Measurements from ENCODE around the gene MAB21L1.

MAB21L1 gene

DNA sequence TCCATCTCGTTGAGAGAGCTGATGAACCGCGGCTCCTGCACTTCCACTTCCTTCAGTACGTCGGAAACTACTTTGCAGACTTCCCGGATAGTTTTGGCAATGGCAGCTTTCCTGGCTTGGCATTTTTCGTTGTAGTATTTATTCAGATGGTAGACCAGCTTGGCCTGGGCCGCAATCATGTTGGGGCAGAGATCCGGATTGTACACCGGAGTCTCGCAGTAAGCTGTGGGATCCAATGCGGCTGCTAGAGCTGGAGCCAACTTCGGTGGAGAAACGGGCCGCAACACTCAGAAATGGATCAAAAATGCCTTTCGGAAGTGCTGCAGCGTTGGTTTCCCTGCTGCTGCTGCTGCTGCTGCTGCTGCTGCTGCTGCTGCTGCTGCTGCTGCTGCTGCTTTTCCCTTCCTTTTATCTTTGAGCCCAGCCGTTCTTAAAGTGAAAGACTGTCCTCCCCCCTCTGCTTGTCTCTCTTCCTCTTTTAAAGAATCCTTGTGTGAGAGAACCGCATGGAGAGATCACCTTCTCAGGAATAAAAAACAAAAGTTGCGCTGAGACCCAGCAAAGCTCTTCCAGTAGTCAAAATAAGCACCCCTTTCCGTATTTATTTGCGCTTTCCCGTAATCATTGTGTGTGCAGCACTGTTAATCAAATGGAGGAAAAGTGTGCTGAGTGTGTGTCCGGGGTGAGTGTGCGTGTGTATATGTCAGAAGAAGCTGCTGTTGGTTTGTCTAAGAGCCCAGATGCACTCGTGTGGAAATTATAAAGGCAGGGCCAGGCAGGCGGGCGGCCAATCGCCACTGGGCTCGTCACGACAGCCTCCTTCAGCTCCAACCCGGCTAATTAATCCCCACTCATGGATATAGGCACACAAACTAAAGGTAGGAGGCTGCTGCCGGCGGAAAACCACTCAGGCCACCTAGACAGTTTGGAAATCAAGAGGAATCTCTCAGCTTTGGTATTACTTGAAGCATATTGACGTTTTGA lies at the start of gene MAB21L1:
MAB21L1 (minus strand) TSS at position 730 of the 984 bp plus-strand sequence; CDS start at position 179, 551 bp downstream.
- peak; percentile 99 for DNase-seq

DNA sequence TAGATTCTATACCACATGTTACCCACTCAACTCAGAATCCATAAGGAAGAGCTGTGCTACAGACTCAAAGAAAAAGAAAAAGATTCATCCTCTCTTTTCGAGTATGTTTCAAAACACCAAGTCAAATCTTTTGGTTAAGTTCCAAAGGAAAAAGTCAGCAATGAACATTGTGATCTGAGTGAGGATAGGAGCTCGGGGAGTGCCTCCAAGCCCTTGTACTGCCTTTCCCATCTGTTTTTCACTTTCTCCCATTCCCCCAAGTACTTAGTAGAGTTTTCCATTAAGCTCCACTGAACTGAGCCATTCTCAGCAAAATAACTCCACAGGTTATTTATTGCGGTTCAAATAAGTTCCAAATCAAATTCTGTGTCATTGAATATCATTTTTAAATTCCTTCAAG lies 47.7 kb upstream of the MAB21L1 start:
- DNase-seq = peak; percentile 84

DNA sequence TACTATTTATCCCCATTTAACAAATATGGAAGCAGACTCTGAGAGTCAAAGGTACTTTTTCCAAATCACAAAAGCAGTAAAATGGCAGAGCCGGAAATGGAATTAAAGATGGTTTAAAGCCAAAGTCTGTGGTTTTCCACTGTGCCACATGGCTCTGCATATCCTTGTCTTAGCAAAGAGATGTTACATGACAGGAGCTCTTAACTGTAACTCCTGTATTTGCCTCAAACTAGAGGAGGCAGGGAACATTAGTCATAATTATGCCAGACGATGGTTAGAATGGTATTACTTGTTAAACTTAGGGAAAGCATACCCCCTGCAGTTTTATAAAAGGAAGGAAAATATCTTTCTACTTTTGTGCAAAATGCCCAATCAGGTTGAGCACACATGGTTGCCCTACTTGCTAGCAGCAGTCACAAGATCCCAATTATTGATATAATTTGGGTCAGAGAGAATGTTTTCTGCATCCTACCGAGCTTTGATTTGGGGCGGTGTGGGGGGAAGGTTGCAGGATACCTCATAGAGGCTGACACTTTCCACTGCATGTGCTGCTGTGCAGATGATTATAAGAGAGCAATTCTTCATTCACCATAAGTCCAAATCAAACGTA lies 42.0 kb upstream of the MAB21L1 start:
- DNase-seq = no peak

DNA sequence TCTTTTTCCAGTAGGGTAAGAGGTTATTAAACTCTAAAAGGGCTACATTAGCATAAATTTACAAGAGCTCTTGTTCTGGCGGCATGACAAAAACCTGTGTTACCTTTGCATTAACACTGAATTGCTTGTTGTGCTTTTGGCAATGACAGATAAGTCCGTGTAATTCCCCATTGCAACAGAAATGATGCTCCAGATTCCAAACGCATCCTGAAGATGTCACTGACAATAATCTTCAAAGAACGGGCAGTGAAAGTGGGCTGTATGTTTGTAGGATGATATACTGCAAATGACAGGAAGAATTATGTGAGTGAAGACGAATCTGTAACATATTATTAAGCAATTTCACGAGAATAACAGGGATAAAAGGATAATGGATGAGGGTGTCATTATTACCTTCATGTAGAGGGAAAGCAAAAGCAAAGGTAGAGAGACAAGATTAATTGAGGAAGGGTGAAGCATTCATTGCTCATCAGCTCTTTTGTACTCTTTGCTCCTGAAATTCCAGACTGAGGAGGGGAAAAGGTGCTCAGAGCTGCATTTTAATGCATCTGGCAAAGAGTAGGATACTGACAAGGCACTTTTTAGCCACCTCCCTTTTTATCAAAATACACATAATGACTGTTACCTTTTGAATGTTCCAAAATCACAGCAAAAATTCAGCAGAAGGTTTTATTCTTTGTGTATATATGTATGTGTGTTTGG lies 38.5 kb upstream of the MAB21L1 start:
- peak; percentile 75 for DNase-seq

DNA sequence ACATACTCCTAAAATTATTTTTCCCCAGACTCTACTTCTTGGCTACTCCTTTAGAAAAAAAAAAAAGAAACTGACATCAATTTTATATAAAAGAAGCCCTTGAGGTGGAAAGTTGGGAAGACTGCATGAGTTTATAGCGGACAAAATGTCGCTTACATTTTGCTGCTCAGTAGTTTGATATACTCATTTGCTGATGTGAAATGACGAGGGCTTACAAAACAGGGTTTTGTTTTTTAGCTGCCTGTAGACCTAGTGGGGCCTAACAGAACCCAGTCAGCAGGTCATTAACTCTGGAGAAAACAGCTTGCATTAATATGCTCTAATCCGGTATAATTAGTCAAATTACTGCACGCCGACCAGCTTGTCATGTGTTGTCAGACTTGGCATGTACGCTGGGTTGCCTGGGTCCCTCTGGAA lies 37.6 kb upstream of the MAB21L1 start:
- DNase-seq = peak; percentile 97

DNA sequence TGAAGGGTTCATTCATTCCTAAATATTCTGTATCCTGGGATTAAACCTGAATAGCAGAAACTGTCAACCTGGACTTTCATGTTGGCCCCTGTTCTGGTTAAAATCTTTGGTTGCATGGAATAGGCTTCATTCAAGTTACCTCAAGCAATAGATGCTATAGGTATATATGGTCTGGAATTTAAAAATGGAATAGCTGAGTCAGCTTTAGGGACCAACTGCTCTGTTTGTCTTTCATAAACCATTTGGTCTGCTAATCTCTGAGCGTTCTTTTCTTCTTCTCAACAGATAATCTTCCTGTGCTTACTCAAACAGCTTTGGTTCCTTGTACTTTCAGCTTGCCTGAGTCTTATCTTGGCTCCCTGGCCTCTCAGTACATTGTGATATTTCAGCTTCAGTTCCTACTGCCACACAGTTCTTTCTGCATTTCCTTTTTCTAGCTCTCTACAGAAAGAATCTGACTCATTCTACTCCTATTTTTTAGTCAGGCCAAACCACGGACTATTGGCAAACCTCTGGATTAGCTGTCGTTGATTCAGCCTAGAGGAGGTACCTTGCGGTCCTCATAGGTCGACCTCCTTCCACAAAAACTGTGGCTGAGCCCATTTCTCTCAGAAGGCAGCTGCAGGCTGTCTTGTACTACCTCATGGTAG lies 35.9 kb upstream of the MAB21L1 start:
- DNase-seq = peak; percentile 91

DNA sequence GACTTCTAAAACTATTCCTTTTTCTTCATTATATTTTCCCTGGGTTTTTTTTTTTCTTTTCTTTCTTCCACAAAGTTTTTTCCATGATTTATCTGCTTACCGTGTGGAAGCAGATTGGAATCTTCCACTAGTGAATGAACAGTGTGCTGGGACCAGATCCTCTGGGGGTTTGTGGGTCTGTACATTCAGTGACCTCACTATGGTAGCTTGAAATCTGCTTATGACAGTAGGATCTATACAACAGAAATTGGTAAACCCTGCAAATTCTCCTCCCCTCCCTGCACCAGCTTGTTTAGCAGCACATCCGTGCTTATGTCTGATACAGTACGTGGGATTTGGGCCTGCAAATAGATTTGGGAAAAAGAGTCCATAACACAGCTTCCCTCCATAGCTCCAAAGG lies 26.0 kb upstream of the MAB21L1 start:
- peak; percentile 85 for DNase-seq

DNA sequence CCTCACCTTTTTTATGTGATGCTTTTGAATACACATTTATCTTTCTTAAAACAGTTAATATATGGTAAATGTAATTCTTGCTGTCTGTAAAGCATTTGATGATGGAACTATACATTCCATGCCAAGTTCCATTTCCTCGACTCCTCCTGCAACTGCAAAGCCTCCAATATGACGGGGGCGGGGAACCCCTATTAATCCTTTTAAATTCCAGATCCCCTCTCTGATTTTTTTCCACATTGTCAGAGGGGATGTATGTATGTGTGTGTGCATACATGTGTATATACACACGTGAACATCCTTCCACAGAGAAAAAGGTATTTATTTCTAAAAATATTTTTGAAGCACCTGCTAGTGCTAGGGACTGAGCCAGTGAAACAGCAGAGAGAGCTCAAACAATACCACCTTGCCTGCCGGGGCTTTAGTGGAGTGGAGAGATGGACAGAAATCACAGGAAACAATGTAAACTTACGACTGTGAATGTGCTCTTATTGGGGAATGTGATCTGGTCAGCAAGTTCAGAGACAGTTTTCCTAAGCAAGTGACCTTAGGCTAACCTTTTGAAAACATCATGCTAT lies 25.3 kb upstream of the MAB21L1 start:
- peak; percentile 76 for DNase-seq

DNA sequence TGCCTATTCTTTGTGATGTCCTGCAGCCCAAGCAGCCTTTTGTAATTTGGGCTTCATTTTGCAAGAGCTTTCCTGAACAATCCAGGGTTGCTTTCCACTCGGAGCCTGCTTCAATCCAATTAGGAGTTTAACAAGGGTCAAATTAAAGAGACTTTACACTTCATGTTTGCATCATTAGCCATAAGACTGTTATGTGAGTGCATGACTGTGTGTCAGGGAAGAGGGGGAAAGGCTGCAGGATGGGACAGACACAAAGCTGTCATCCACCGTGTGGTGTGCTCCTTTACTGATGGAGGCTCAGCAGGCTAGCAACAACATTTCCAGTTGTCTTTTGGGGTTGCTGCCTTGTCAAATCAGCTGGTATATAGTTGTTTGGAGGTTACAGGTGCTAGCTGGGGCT lies 23.7 kb upstream of the MAB21L1 start:
- DNase-seq = peak; percentile 99

DNA sequence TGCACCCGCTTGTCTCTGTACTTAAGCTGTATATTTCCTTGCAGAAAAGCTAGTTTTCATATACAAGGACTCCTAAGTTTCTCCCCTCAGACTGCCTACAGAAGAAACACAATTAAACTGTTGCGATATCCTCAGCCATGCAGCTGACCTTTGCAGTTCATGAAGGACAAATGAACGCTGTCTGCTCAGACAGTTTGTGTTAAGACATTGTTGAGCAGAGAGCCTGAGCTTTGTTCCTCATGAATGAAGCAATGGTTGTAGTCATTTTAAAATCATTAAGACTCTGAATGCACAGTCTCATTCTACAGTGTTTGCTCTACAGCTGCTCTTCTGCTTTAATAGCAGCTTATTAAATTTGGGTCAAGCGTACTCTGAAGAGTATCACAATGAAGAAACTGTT lies 23.2 kb upstream of the MAB21L1 start:
- DNase-seq = peak; percentile 76

DNA sequence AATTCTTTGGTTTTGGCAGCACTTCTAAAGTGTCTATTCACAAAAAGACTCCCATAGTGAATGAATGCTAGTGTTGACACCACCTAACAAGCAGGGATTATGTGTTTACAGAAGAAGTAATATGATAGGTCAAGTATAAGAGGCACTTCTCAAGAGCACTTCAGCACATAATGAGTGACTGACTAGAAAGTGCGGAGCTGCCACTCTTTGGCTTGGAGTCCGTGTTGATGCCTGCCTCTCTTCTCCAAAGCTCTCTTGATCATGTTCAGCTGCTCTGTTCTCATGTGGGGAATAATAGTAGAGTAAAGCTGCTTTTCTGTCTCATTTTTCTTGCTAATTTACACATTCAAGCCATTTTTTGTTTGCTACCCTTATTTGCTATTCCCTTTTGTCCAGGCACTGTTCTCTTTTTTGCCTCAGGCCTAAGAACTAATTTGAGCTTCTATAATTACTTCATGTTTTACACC lies 22.7 kb upstream of the MAB21L1 start:
- peak; percentile 89 for DNase-seq

DNA sequence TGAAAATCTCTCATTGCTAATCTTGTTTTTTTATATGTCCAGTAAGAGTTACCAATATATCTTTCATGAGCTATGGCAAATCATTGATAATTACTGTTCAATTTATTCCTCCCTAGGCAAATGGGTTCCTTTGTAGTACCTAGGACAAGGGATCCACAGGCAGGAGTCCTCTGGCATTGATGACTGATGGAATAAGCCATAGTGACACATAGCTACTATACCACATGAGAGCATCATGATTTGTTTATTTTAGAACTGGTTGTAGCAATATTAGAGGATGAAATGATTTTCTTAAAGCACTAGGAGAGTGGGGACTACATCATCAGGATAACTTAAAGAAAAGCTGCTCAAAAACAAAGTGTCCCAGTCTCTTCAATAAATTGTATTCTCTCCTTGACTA lies 21.7 kb upstream of the MAB21L1 start:
- DNase-seq = no peak

DNA sequence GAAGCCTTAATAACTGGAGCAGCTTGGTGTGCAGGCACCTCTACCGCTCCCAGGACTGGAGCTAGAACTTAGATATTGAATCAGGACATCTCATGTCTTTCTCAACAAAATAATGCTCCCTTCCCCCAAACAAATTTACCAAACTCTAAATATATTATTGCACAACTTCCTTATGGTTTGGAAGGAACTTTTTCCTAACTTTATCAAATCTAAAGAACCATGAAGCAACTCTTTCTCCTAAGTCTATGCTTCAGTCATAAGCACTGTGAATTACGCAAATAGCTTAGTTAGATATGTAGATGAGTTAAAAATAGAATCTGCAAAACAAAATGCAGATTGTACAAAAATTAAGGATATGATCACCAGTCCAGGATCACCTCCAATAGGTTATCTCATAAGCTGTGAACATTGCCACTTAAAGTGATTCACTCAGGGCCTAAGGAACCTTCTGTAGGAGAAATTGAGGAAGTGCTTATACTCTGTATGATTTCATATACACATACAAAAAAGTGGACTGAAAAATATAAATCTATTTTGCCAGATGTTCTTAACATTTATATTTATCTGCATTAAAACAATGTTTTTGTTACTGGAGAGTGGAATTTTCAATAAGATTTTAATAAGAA lies 20.4 kb upstream of the MAB21L1 start:
- DNase-seq = no peak

DNA sequence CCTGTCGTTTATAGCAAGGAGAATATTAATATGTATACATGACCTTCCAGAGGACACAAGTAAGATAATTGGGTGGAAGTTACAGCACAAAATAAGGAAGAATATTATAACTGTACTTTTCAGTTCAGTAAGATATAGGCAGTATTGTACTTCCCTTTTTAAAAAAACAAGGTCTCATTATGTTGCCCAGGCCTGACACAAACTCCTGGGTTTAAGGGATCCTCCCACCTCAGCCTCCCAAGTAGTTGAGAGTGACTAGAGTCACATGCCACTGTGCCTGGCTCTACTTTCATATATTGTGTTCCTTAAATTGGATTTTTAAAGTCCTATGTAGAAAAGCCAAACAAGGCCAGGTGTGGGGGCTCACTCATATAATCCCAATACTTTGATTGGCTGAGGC lies 19.5 kb upstream of the MAB21L1 start:
- peak; percentile 52 for DNase-seq

DNA sequence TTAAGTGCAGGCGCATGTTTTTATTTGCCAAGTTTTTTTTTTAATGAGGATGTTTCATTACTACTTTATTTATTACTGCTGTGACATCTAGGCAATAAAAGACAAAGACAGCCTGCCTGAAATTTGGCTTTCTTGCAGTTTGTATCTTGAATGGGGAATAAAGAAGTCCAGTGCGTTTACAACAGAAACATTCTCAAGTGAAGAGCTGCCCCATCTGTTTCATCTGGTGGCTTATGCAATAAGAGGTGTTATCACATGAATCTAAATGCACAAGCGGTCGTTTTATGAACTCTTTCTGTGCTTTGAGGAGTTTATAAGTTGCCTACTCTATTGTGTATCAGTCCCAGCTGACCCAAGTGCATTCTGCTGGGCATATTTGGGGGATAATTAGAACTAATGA lies 12.6 kb upstream of the MAB21L1 start:
- DNase-seq = peak; percentile 79

DNA sequence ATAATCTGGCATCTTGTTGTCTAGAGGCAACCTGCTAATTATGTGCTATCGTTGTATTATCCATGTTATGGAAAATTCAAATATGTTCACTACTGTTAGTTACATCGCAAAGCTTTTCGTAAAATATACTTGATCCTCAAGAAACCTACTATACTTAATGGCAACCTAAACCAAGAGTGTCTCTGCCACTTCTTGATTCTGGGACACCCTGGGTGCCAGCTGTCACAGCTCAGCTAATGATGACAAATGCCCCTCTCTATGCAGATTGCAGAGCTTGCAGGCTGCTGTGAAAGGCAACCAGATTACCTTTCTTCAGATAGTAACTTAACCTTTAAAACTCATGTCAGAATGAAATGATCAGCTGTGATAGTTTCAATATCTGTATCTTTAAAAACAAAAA lies 8.9 kb upstream of the MAB21L1 start:
- DNase-seq = peak; percentile 98

DNA sequence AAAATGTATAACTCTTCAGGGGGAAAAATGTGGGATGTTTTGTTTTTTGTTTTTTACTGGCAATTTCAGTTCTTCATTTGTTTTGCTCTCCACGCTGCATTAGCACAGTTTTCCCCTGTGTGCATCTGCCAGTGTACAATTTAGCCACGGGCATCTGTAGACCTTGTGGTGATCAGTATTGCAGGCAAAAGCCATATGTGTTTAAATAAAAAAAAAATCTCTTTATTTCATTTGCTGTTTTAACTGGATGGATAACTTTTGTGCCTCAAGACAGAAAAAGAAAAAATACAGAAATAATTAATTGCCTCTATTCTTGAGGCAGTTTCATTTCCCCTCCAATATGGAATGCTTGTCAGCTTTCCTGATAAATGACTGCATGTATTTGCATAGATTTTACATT lies 7.9 kb upstream of the MAB21L1 start:
- peak; percentile 72 for DNase-seq

DNA sequence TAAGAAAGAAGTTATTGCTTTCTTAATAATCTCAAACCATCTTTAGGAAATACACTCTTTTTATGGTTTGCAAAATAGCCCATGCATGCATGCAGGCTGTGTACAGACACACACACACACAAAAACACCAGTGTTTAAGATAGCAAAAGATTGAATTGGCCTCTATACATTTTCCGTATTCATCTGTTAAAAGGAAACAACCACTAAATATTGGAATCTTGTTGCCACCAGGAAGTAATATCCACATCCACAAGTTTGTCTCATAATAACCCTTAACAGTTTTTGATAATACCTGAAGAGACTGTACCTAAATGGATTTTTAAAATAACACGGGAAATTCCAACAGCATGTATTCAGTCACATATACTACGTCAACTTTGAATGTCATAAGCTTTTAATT lies 7.3 kb upstream of the MAB21L1 start:
- DNase-seq = no peak

DNA sequence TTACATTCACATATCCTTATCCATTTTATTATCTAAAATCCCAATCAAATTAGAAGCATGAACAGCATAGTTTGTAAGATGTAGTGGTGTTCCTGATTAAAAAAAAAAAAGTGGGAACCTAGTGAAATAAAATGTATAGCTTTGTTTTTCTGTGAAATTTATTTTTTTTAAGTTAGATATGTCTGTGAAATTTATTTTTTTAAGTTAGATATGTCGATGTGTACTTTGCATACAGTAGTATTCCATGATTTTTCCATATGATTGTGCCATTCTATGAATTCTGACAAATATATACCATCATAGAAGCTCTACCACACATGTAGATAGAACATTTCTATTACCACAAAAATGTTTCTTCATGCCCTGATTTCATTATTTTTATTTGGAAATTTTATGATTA lies 6.0 kb upstream of the MAB21L1 start:
- DNase-seq = no peak

DNA sequence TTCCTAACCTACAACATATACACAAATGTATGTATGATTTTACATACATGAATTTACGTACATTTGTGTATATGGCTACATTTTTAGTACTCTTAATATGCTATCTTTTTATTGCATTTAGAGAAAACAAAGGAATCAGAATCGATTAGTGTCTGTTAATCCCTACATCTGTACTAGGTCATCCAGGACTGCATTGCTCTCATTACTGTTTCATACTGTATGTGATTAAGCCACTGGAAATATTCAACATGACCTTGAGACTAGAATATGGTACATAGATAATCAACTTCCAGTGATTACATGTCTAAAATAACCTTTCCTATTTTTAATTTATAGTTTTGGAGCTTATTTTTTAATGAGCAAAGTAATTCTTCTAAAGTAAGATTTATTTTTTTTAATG lies 5.3 kb upstream of the MAB21L1 start:
- peak; percentile 81 for DNase-seq

DNA sequence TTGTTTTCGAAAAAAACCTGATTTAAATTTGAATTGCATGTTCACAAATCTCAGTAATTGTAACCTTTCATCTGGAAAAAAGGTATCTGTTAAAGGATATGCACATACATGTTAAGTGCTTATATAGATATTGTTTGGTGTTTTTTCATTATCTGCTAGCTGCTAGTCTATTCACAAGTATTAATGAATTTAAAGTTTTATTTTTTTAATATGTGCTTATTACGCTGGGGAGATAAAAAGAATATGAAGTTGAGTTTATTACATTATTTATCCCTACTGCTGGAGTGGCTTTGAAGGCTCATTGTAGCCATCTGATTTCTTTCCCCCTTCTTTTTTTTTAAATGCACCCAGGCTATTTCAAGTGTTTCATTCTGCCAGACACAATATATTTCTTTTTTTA lies 3.9 kb upstream of the MAB21L1 start:
- DNase-seq = no peak

DNA sequence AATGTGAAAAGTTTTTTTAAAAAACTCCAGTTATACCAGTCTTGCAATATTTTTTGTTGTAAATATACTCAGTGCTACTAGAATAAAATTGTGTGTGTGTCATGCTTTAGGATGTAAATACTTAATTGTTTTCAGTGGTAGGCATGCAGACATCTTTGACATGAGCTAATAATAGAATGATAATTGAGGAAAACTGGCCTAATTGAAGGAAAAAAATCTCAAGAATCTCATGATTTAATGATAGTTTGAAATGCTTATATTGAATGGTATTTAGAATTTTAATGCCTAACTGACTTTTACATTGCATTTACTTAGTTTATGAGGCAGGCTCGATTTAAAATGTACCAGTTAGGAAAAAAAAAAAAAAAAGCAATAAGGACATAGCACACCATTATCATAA lies 3.2 kb upstream of the MAB21L1 start:
- no peak for DNase-seq

Measured in NCI-H82 (cell line).